Activated CD8-positive, alpha-beta memory T cell treated with anti-CD3 and anti-CD28 coated beads for 48 hours (primary cell): ENCODE measurements around the gene TTLL10.

Source experiments
- DNase-seq, 3 experiments: peaks; one replicate each; pipeline ENCODE4 v3.0.0-alpha.2; 2020; ENCODE audit warnings: low read depth in 2 of 3, low spot score in 2 of 3

The TTLL10 gene

DNA sequence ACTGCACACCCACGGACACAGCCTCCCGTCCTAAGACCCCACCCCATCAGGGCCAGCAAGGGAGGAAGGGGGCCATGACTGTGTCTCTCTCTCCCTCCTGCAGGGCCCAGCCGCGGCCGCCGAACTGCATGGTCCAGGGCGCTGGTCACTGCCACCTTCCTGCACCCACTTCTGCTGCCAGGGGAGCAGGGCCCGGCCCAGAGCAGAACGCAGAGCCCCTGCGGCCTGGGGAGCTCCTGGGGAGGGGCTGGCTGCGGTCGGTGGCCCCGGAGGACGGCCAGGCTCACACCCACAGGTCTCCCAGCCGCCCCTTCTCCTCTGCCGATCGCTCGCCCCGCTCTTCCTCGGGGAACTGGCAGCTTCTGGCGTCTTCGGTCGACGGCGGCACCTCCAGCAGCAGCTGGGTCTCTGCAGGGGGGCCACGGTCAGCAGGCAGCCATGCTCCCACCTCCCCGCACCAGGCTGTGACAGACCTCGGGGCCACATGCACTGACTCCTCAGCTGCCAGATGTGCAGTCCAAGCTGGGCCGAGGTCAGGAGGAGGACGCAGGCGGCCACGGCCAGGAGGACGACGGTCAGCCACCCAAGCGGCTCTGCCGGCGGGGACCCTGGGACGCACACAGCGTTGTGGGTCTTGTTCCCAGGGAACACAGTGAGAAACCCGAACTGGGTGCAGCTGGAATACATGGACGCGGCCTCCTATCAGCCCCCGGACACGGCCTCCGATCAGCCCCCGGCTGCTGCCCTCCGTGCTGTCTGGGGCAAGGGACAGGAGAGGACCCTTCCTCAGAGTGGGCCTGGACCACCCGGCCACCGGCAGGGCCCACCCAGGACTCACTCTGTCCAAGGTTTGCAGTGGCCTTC, 30.1 kb downstream of the TTLL10 start:
- no peak for DNase-seq

- no peak for DNase-seq
Observed at GRCh38 chr1:1204425-1204920, 30.8 kb downstream of the TTLL10 start.

GRCh38 chr1:1204998-1205768, 31.5 kb downstream of the TTLL10 start:
- no peak for DNase-seq

- DNase-seq: no peak
Observed at GRCh38 chr1:1205769-1206375, 32.2 kb downstream of the TTLL10 start.

- DNase-seq: no peak
Observed at GRCh38 chr1:1206376-1206965, 32.8 kb downstream of the TTLL10 start, which contains the start of gene TNFRSF18. Gene TNFRSF18, minus strand, starts transcription at chr1:1206592. Its CDS starts 21 bp downstream, at chr1:1206571.

DNA sequence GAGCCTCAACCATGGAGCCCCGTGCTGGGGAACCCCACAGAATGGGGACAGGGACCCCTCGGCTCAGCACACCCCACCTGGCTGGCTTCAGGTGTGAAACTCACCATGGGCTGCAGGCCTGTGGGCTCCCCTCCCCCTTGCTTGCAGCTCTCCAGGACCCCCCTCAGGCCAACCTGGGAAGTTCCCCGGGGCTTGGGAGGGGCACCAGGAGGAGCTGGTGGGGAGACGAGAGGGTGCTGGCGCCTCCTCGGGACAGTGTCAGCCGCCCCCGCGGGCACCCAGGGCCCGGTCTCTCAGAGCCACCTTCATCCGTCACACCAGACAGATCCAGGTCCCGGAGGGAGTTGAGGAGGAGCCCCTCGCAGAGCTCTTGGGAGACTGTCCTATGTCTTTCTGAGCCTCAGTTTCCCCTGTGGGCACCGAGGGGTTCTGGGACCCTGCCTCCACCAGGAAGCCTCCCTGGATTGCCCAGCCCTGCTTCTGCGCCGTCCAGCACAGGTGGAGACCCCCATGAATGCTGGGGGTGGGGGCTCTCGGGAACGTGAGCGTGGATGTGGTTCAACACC, 33.4 kb downstream of the TTLL10 start:
- no peak for DNase-seq

GRCh38 chr1:1207571-1207892, 33.9 kb downstream of the TTLL10 start:
- DNase-seq: no peak

DNA sequence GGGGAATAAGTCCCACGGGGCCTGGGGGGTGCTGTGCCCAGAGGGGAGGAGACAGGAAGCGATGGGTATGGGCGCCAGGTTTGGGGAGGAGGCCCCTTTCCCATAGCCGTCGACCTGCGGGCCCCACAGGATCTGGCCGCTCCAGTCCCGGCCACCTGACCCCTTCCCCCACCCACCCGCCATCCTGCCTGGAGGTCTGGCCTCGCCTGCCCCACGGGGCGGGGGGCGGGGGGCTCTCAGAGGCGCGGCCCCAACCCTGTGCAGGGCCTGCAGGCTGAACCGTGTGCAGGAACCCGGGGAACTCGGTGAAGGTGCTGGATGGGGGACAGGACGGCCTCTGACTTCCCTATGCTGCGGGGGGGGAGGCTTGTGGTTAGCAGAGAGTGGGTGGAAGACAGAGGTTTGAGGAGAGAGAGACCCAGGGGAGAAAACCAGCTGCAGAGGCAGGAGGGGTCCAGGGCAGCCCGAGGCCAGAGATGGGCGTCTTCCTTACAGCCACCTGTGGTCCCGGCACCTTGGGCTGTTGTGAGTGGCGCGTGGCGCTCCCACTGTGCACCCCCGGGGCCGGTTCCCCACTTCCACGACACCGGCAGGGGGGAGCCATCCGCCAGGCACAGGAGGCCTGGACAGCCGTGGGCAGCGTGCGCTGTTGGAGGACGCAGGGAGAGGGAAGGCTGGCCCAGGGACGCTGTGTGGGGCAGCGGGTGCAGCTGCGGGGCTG, 35.2 kb downstream of the TTLL10 start:
- DNase-seq: no peak

DNA sequence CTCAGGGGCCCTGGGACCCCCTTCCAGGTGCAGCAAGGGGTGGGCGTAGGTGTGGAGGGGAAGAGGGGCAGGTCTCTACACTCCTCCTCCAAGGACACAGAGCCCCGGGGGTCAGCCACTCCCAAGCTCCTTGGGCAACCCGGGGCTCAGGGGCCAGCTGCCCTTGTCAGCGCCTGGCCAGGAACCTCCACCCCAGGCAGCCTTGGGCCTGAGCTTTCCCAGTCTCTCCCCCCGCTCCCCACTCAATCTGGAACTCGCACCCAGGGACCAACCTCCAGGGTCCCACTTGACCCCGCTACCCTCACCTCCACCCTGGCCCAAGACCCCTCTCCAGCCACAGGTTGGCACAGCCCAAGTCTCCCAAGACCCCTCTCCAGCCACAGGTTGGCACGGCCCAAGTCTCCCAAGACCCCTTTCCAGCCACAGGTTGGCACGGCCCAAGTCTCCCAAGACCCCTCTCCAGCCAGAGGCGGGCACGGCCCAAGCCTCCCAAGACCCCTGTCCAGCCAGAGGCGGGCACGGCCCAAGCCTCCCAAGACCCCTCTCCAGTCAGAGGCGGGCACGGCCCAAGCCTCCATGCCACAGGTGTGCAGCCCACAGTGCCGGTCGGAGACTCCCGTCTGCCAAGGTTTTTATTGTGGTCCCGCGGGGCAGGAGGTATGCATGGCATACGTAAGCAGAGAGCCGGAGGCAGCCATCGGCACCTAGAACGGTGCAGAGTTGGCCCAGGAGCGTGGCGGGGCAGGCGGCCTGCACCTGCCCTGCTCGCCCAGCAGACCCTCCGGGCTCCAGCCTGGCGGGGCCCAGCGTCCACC, 37.3 kb downstream of the TTLL10 start:
- DNase-seq: no peak

GRCh38 chr1:1211541-1212441, 38.1 kb downstream of the TTLL10 start:
- DNase-seq: no peak

- DNase-seq: peak in 1 of 3 experiments; percentile 39
Observed at GRCh38 chr1:1212780-1213344, 39.2 kb downstream of the TTLL10 start.

DNA sequence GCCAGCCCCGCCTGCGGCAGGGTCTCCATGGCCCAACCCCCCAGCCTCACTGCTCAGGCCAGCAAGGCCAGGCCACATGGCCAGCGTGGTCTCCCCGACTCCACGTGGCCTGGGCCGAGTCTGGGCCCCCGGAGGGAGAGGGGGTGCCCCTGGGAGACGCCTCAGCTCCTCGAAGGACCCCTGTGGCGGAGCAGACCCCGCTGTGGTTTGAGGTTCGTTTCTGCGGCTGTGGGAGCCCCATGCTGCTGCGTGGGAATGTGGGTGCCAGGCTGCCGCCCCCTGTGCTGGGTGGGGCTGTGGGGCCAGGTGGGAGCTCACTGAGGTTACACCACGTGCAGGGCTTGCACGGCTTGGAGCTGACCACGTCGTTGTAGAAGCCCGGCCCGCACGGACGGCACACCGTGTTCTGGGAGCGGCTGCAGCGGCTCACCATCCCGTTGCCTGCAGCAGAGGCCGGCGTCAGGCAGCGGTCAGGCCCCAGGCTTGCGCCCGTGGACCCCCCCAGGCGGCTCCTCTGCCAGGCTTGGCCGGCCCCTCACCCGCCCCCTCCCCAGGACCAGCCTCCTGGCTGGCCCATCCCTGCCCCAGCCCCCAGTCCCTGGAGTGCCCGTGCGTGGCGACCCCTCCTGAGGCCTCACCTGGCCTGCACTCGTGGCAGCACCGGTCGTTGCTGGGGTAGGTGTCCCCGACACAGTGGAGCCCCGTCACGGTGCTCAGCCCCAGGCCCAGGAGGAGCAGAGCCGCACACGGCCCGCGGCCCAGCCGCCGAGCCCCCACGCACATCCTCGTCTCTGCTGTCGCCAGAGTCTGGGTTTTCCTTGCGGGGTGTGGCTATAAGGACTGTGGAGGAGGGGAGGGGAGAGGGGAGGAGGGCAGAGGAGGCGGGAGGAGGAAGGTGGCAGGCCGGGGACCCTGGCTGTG, 39.9 kb downstream of the TTLL10 start, which contains the start of gene TNFRSF4:
TNFRSF4 (minus strand) TSS at position 809 of the 921 bp plus-strand sequence; CDS start at position 783, 26 bp downstream.
- peak in 1 of 3 experiments; percentile 37 for DNase-seq

- DNase-seq: no peak
Observed at GRCh38 chr1:1215080-1215676, 41.5 kb downstream of the TTLL10 start.

- DNase-seq: no peak
Observed at GRCh38 chr1:1215881-1216605, 42.4 kb downstream of the TTLL10 start.

GRCh38 chr1:1216770-1217620, 43.3 kb downstream of the TTLL10 start:
- DNase-seq: no peak
